Adrenal gland (tissue), 12 donors: ENCODE measurements around the gene ARHGAP19. TPM values are rescaled to one million over a fixed set of nuclear protein-coding genes. Genes with fewer than 3 reads are reported as not detected.

Source experiments
- DNase-seq, 7 donors: peaks; one replicate each; pipeline ENCODE4 v3.0.0-alpha.2; 2019 to 2020
- H3K27ac ChIP-seq, 5 donors: fragments of 200-600 bp; sonication (generic) in 4 of 5; 1 replicate in 3 of 5; 2 replicates in 2 of 5; pipeline versions ENCODE4 v1.5.1 to v1.8.0; 2016 to 2020; ENCODE audit warnings: mild to moderate bottlenecking in 1 of 5
- H3K27me3 ChIP-seq: fragments of 200-600 bp; 2 replicates; pipeline ENCODE4 v1.8.0; 2021
- H3K36me3 ChIP-seq, 2 donors: fragments of 200-600 bp; replicated peaks in 1 of 2; 1 replicate in 1 of 2; 2 replicates in 1 of 2; pipeline versions ENCODE4 v1.5.1 to v1.8.0; 2018 to 2022
- H3K4me1 ChIP-seq, 2 donors: fragments of 200-600 bp; replicated peaks in 1 of 2; 1 replicate in 1 of 2; 2 replicates in 1 of 2; pipeline versions ENCODE4 v1.5.1 to v1.8.0; 2018 to 2021
- H3K4me3 ChIP-seq, 4 donors: fragments of 200-600 bp; sonication (generic) in 3 of 4; one replicate each; pipeline ENCODE4 v1.5.1; 2016 to 2018
- H3K9me3 ChIP-seq, 3 donors: fragments of 200-600 bp; sonication (generic) in 1 of 3; replicated peaks in 1 of 3; 1 replicate in 2 of 3; 2 replicates in 1 of 3; pipeline versions ENCODE4 v1.5.1 to v1.8.0; 2016 to 2021
- POLR2A ChIP-seq, 2 donors: fragments of 450-650 bp; IDR thresholded peaks; one replicate each; pipeline ENCODE4 v1.6.1; 2017; ENCODE audit warnings: antibody characterized with exemption in 2 of 2, mild to moderate bottlenecking in 2 of 2, moderate library complexity in 1 of 2
- WGBS, 4 donors: extraction: QIAGEN DNeasy Blood & Tissue Kit in 2 of 4; methylation state at CpG; one replicate each; pipeline versions ENCODE4 v1.1.5 to v1.1.7; 2013 to 2017; 5-methylcytosine and 5-hydroxymethylcytosine counted together
- intact Hi-C, 2 donors: fragments of 100-400 bp; cut with DNase I; formaldehyde crosslinking; loops; one replicate each; pipeline versions ENCODE4 v1.14.1 to v1.15.0; 2022 to 2023
- polyA plus RNA-seq, 3 donors: library from polyadenylated mRNA; stranded (reverse); fragments of 200-250 nt in 2 of 3; fragments of 350-450 nt in 1 of 3; fragmentation: Illumina TruSeq in 1 of 3; extraction: RNeasy Lipid Tissue Mini Kit (QIAGEN cat#74804) in 1 of 3; gene quantifications; one replicate each; pipeline ENCODE4 v1.2.3, GENCODE V29; 2013 to 2014
- total RNA-seq, 9 donors: library from RNA; depleted of rRNA in 4 of 9; stranded (reverse); fragments of >200 nt in 4 of 9; fragments of 120-200 nt in 1 of 9; fragmentation: NEBNext Ultra II Directional in 1 of 9; extraction: Animal tissue kit (Norgen Biotek cat#: 25700) in 1 of 9; gene quantifications; one replicate each; pipeline versions ENCODE4 v1.1.0 to v1.2.4, GENCODE V29; 2013 to 2023
- TF ChIP-seq, protein P1 (sequence below), 6 experiments: fragments of 450-650 bp in 4 of 6; fragments of 200-600 bp in 2 of 6; sonication (generic) in 1 of 6; IDR thresholded peaks; 1 replicate in 5 of 6; 2 replicates in 1 of 6; pipeline versions ENCODE4 v1.5.1 to v1.8.0; 2016 to 2021; ENCODE audit warnings: antibody characterized with exemption in 6 of 6, mild to moderate bottlenecking in 2 of 6, moderate library complexity in 1 of 6
- donor health status: healthy with polysubstance abuse.
- donor health status: Bipolar disorder and iron deficiency.
- donor health status: DM: yes; HTN: yes; CAD: no.
- donor health status: DM: no; HTN: no; CAD: no.
- donor health status: DM: no; HTN: no; CAD: no.
- donor health status: DM: yes; HTN: yes; CAD: no.

ARHGAP19 gene
- total and polyA plus RNA-seq, 12 donors, result 1.7 to 15.0 (median 6.8) TPM

DNA sequence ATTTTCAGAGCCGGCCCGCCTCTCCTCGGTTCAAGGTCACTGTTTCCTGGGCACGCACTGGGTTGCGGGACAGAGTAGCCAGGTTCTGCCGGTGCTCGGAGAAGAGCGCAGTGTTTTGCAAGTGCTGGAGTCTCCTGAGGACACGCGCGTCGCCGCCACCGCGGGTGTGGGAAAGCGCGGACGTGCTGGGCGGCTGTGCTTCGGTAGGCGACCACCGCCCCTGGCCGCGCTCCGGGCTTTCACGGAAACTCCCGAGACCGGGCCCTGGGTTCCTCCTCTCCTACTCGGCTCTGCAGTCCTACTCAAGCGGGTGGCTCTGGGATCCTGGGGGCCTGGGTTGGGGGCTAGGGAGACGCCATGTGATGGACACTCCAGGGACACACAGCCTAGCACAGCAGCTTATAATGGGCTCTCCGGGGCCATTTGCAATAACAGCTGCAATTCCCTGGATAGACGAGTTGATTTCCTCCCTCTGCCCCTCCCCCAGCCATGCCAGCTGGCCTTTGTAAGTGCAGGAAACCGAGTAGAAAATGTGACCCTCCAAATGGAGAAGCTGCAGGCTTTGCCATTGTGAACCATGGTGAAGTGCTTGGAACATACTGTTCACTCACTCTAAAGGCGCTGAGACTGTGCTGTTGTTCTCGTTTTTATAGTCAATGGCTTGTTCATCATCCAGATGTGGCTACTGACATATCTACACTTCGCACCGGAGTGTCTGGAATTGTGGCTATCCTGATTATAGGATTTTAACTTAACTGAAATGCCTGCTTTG lies 28.8 kb upstream of the ARHGAP19 start:
- Histone ChIP-seq H3K27ac (peak overlapping the region in 2 of 5 donors; percentile 97 to 98), H3K4me1 (peaks cover 10 to 29% of the 10 kb centered on the region in 2 donors), H3K36me3 (no peaks in the 10 kb centered on the region), H3K9me3 (no peaks in the 10 kb centered on the region), H3K4me3 (peak overlapping the region in 2 of 4 donors; percentile 8 to 96), H3K27me3 (no peaks in the 10 kb centered on the region)
- WGBS, 4 donors, result 21 to 33% (median 25%) methylated on average over 26 to 38 of the region's 38 CpGs
- no peak for TF ChIP-seq POLR2A (IDR thresholded peaks at IDR 0.05)
- DNase-seq, result peak; percentile 38 to 78 (median 50)
- intact Hi-C loops, result no loop called here

DNA sequence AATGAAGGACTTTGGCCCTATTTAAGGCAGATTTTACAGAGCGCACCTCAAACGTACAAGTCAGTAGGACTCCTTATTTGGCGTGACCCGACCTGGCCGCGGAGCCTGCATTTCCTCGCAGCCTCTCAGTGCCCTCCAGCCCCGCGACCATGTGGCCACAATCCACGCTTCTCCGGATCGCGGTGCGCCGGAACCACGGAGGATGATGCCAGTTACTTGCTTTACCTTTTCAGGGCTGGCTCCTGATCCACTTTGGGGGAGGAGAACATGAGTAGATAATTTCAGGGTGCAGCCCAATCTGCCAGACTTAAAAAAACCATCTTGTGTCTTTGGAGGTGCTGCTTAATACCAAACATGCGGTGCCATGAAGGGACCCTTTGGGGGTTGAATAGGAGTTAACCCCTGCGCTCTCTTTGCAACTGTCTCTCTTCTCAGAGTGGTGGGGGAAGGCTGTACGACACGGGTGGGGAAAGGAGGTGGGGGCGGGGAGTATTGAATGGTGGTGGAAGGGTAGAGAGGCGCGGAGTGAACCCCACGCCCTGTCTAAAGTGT lies 28.1 kb upstream of the ARHGAP19 start:
- 12 to 37% (median 22%) methylated on average over 9 to 24 of the region's 24 CpGs for WGBS, 4 donors
- peaks cover 10 to 29% of the 10 kb centered on the region in 2 donors for H3K4me1 ChIP-seq

DNA sequence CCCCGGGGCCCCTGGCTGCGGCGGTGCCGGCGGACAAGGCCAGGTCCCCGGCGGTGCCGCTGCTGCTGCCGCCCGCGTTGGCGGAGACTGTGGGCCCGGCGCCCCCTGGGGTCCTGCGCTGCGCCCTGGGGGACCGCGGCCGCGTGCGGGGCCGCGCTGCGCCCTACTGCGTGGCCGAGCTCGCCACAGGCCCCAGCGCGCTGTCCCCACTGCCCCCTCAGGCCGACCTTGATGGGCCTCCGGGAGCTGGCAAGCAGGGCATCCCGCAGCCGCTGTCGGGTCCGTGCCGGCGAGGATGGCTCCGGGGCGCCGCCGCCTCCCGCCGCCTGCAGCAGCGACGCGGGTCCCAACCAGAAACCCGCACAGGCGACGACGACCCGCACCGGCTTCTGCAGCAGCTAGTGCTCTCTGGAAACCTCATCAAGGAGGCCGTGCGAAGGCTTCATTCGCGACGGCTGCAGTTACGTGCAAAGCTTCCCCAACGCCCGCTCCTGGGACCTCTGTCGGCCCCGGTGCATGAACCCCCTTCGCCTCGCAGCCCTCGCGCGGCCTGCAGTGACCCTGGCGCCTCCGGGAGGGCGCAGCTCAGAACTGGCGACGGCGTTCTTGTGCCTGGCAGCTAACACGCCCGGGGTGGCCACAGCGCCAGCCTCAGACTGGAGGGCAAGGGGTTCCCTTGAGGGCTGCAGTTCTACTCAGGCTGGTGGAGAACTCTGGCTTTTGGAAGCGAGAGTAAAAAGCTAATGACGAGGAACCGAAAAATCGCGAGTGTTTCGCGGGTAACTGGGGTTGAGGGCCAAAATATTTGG lies 27.4 kb upstream of the ARHGAP19 start:
- peak; percentile 51 to 72 (median 57) for DNase-seq
- WGBS, 4 donors, result 1 to 2% (median 1%) methylated on average over 15 to 83 of the region's 83 CpGs
- Histone ChIP-seq H3K36me3 (no peaks in the 10 kb centered on the region), H3K27ac (peak overlapping the region; percentile 93 to 98 (median 97)), H3K27me3 (no peaks in the 10 kb centered on the region), H3K4me3 (peak overlapping the region in 3 of 4 donors; percentile 41 to 96 (median 42)), H3K9me3 (no peaks in the 10 kb centered on the region), H3K4me1 (peaks cover 10 to 29% of the 10 kb centered on the region in 2 donors)
- intact Hi-C loops, result loop anchor here in 1 of 2 donors (2.0 kb wide), 1 partner anchor 13 kb away; no protein-coding TSS in a partner anchor
- peak in 1 of 2 donors; percentile 44 for TF ChIP-seq POLR2A (IDR thresholded peaks at IDR 0.05)
- TF ChIP-seq, protein P1, sequence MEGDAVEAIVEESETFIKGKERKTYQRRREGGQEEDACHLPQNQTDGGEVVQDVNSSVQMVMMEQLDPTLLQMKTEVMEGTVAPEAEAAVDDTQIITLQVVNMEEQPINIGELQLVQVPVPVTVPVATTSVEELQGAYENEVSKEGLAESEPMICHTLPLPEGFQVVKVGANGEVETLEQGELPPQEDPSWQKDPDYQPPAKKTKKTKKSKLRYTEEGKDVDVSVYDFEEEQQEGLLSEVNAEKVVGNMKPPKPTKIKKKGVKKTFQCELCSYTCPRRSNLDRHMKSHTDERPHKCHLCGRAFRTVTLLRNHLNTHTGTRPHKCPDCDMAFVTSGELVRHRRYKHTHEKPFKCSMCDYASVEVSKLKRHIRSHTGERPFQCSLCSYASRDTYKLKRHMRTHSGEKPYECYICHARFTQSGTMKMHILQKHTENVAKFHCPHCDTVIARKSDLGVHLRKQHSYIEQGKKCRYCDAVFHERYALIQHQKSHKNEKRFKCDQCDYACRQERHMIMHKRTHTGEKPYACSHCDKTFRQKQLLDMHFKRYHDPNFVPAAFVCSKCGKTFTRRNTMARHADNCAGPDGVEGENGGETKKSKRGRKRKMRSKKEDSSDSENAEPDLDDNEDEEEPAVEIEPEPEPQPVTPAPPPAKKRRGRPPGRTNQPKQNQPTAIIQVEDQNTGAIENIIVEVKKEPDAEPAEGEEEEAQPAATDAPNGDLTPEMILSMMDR (IDR thresholded peaks at IDR 0.05), result no peak

More for the DNA sequence above, 28.1 kb upstream of the ARHGAP19 start:
- H3K27ac ChIP-seq, result peak overlapping the region; percentile 65 to 98 (median 95)
- intact Hi-C loops, result no loop called here
- TF ChIP-seq, protein P1 (IDR thresholded peaks at IDR 0.05), result no peak
- TF ChIP-seq POLR2A (IDR thresholded peaks at IDR 0.05), result no peak
- no peaks in the 10 kb centered on the region for H3K9me3 ChIP-seq
- peak in 5 of 7 donors; percentile 16 to 58 (median 32) for DNase-seq
- no peaks in the 10 kb centered on the region for H3K36me3 ChIP-seq
- H3K4me3 ChIP-seq, result peak overlapping the region in 3 of 4 donors; percentile 8 to 96 (median 33)
- no peaks in the 10 kb centered on the region for H3K27me3 ChIP-seq

DNA sequence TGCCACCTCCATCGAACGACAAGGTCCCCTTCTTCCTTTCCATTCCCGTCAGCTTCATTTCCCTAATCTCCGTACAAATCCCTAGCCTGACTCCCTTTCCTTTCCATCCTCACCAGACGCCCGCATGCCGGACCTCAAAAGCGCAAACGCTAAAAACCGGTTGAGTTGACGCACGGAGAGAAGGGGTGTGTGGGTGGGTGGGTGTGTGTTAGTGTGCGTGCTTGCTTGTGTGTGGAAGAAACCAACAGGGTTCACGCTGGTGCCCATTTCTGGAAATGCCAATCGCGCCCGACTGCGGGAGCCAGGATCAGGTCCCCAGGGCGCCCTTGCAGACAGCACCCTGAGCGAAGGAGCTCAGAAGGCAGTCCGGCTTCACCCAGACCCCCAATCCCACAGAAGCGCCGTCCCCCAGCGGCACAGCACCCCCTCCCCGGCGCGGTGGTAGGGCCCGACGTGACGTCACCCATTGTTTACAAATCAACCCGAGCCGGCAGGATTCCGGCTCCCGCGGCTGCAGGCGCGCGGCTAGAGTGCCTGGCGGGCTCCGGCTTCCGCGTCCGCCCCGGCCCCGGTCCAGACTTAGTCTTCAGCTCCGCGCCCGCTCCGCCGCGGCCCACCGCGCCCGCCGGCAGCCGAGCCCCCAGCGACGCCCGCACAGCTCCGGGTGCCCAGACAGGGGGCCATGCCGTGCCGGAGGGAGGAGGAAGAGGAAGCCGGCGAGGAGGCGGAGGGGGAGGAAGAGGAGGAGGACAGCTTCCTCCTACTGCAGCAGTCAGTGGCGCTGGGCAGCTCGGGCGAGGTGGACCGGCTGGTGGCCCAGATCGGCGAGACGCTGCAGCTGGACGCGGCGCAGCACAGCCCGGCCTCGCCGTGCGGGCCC lies 26.6 kb upstream of the ARHGAP19 start, which contains the start of gene FRAT1:
TSS of gene FRAT1 (plus strand) at position 500 of the 880 bp plus-strand sequence. CDS start at position 683, 183 bp downstream.
- intact Hi-C loops, result loop anchor here in 1 of 2 donors (2.0 kb wide), 1 partner anchor 14 kb away; no protein-coding TSS in a partner anchor
- H3K4me1 ChIP-seq, result peaks cover 10 to 29% of the 10 kb centered on the region in 2 donors
- no peaks in the 10 kb centered on the region for H3K36me3 ChIP-seq
- peak within 1 kb of the TSS; percentile 93 to 98 (median 97) for H3K27ac ChIP-seq
- H3K4me3 ChIP-seq, result peak within 1 kb of the TSS; percentile 41 to 96 (median 62)
- H3K9me3 ChIP-seq, result no peaks in the 10 kb centered on the region
- TF ChIP-seq POLR2A (IDR thresholded peaks at IDR 0.05), result peak; percentile 74 to 93
- TF ChIP-seq, protein P1 (IDR thresholded peaks at IDR 0.05), result peak in 1 of 6 experiments; percentile 8
- DNase-seq, result peak; percentile 90 to 95 (median 94)
- 0% methylated on average over 18 to 79 of the region's 79 CpGs for WGBS, 4 donors
- H3K27me3 ChIP-seq, result no peaks in the 10 kb centered on the region
